Left cardiac atrium (tissue), 4 donors: ENCODE measurements around the gene HYAL1. TPM values are rescaled to one million over a fixed set of nuclear protein-coding genes. Genes with fewer than 3 reads are reported as not detected.

Experiments used
- ATAC-seq, 2 donors: fragments of 200-7000 bp; cut with Tn5 transposase; one replicate each; pipeline ENCODE4 v1.9.1; 2020; ENCODE audit warnings: mild to moderate bottlenecking in 2 of 2, moderate library complexity in 2 of 2
- DNase-seq: peaks from one replicate; pipeline ENCODE4 v3.0.0-alpha.2; 2020
- intact Hi-C, 2 donors: fragments of 100-400 bp; cut with DNase I; formaldehyde crosslinking; loops; one replicate each; pipeline versions ENCODE4 v1.14.1 to v1.15.1; 2022 to 2023
- total RNA-seq, 2 donors: library from RNA; stranded (reverse); fragmentation: NEBNext Ultra II Directional; extraction: Animal tissue kit (Norgen Biotek cat#: 25700); gene quantifications; one replicate each; pipeline ENCODE4 v1.2.1, GENCODE V29; 2021
- donor health status: DM: no; HTN: yes; CAD: no.
- donor health status: DM: no; HTN: yes; CAD: no; lungs with severe emphysema.
- donor health status: DM: yes; HTN: yes; CAD: no.
- donor health status: Dilated cardiomyopathy.

The HYAL1 gene
- total RNA-seq, 2 donors from 2014 or later = 24.6 to 26.6 TPM

DNA sequence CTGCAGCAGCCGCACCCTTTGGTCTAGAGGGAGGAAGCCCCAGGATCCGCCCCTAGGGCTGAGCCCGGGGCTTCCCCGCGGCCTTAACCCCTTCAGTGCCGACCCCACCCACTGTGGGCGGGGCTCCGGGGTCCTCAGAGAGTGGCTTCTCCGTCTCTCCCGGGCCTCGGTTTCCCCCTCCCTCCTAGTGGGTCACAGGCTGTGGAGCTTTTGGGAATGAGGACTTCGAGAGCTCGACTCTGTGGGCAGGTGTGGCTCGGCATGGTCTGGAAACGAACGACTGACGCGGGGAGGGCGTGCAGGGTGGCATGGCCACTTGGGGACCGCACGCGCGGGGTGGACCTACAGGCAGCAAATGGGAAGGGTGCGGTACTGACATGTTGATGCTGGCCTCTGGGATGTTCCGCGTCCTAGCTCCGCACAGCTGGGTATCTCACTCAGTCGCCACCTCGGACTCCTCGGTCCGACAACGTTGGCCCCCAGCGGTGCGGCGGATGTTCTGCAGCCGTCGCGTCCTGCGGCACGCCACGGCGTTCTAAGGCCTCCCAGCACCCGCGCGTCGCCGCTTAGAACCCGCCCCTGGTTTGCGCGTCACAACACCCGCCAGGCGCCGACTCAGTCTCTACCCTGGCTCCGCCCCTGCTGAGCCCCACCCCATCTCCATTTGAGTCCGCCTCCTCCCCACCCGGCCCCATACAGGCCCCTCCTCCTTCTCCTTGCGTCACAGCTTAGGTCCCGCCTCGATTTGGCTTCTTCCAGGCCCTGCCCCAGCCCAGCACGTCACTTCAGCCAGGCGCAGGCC is 4.3 kb downstream of the HYAL1 start, which contains the start of the genes HYAL3 and NAA80:
Gene HYAL3 (minus strand): TSS at position 570 of the 802 bp plus-strand sequence. CDS start 3,803 bp downstream, outside the sequence.
Gene NAA80 (minus strand): TSS at position 570 of the 802 bp plus-strand sequence. CDS start 1,942 bp downstream, outside the sequence.
- ATAC-seq (peak; percentile 91 to 94), DNase-seq (peak; percentile 99)
- intact Hi-C loops = no loop called here

DNA sequence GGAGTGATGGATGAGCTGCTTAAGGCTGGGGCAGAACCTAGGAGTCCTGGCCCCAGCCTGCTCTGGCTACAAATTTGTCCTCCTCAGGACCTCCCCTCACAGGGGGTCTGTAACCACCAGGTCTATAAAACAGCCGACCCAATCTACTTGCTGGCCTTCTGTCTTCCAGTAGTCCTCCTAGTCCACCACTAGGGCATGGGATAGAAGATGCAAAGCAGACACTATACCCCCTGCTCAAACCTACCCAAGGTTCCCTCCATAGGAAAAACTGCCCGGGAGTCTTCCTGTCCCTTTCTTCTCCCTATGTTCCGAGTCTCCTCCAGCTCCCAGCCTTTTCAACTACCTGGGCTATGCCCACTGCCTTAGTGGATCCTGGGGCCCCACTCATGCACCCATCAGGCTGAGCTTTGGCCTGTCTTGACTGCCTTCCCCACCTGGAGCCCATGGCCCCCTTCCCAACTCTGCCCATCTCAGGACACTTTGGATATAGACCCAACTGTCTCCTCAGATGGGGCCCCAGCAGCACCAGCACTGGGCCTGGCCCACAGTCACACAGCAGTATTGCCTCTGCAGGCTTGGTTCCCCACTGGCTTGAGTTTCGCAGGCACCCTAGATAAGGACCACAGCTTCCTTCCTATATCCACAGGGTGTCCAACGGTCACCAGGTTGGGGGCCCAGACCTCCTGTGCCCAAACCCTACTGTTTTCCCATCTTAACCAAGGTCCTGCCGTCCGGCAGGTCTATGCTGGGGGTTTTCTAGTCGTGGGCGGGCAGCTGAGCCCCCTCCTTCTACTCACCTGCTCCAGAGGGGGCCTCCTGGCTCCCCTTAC is 5.3 kb downstream of the HYAL1 start:
- ATAC-seq (no peak), DNase-seq (no peak)
- intact Hi-C loops = no loop called here

DNA sequence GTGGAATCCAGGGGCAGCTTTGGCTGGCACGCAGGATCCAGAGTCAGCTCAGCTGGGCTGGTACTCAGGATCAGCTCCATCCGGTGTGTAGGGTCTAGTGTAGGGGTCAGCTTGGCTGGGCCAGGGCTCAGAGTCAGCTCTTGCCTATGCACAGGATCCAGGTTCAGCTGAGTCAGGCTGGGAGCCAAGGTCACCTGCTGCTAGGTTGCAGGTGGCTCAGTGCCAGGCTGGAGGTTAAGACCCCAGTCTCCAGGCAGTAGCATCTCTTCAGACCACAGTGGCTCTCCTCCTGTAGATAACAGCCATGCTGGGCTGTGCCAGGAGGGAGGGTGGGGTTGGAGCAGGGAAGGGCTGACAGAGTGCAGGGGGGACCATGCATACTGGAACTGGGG is 6.0 kb downstream of the HYAL1 start:
- no peak for DNase-seq
- intact Hi-C loops = no loop called here
- ATAC-seq = no peak

DNA sequence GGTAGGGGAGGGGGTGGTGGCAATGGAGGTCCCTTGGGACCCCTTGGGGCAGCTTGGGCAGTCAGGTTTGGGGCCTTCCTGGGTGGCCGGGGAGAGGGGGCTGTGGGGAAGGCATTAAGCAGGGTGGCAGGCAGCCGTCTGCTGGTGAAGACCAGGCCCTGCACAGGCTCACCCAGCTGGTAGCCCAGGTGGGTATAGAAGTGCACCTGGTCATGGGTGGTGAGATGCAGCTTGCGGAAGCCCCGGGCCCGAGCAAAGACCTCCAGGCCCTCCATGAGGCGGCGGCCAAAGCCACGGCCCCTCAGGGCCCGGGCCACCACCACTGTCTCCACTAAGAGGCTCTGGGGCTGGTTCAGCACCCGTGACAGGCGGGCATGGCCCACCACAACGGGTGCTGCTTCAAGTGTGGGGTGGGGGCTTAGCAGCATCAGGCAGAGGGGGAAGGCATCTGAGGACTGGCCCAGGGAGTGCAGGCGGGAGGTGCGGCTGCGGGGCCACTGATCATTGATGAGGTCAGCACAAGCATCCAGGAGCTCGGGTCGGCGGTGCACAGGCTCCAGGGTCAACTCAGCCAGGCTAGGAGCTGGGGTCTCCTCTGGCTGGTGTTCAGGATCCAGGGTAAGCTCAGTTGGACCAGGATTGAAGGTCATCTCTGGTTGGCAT is 6.5 kb downstream of the HYAL1 start:
- DNase-seq = no peak
- no peak for ATAC-seq
- intact Hi-C loops = no loop called here

DNA sequence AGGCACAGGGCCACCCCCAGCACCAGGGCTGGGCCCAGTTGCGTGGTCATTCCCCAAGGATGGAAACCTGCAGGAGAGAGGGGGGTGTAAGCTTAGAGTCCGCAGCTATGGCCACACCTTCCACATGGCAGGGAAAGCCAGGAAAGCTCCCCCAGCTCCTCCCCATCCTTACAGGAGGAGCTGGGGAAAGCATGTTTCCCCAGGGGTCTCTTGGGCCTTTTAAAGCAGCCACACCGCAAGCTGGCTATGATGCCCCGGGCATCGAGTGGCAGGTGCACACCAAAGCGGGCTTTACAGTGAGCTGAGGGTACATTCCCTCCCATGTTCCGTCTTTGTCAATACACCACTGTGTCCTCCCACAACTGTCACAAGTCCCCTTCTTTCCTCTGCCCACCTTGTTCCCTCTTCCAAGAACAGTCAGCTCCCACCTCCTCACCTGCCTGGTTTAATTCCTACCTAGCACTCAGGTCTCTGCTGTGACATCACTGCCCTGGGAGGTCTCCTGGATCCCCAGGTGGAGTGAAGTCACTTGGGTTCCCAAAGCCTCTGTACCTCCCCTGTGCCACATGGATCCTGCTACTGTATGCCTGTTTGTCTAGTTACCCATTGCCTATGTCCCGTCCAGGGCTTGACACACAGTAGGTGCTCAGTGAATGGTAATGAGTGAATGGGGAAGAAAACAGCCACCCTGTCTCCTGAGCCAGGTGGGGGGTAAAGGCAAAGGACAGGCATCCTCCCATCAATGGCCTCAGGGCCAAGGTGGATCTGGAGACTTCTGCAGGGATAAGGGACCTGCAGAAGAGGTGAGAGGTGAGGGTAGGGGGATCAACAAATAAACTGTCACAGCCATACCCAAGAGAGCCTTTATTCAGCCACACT is 7.6 kb downstream of the HYAL1 start:
- ATAC-seq = no peak
- intact Hi-C loops = no loop called here

DNA sequence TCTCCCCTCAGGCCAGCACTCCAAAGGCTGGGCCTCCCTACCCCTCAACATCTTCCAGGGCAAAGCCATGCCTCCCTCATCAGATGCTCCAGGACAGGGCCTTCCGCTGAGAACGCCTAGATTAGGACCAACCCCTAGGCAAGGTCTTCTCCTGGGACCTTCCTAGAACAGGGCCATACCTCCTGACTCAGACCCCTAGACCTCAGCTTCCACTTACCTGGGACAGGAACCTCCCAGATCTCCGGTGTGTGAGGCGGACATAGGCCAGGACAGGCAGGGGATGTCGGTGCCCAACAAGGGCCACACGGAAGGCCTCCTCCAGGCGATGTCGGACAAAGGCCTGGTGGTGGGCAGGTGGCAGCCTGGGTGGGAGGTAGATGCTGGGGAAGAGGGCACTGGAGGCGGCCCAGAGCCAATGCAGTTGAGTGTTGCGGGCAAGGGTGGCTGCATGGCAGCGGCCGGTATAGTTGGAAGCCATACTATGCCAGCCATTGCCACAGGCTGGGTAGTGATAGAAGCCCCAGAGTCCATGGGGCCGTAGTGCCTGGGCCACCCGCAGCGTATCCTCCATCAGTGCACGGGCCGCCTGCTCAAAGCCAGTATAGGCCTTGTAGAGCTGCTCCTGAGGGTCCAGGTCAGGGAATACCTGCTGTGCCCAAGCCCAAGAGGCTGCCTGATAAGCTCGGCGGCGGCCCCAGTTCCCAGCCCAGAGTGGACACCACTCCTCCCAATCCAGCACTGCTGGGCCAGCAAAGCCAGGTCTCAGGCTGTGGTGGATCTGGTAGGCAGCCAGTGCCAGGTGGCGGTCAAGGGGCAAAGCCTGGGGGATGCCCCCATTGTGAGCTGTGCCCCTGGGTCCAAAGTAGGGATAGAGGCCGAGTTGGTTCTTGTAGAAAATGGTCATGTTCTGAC is 8.6 kb downstream of the HYAL1 start:
- DNase-seq (no peak), ATAC-seq (no peak)
- intact Hi-C loops = no loop called here

More for the DNA sequence above, 7.6 kb downstream of the HYAL1 start:
- DNase-seq = no peak

DNA sequence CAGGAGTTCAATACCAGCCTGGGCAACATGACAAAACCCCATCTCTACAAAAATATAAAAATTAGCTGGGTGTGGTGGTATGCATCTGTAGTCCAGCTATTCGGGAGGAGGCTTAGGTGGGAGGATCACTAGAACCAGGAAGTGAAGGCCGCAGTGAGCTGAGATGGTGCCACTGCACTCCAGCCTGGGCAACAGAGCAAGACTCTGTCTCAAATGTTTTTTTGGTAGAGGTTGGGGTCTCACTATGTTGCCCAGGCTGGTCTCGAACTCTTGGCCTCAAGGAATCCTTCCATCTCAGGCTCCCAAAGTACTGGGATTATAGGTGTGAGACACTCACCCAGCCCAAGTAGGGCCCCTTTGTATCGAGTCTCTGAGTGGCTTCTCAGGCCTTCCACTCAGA is 9.3 kb downstream of the HYAL1 start:
- DNase-seq (no peak), ATAC-seq (no peak)
- intact Hi-C loops = no loop called here

DNA sequence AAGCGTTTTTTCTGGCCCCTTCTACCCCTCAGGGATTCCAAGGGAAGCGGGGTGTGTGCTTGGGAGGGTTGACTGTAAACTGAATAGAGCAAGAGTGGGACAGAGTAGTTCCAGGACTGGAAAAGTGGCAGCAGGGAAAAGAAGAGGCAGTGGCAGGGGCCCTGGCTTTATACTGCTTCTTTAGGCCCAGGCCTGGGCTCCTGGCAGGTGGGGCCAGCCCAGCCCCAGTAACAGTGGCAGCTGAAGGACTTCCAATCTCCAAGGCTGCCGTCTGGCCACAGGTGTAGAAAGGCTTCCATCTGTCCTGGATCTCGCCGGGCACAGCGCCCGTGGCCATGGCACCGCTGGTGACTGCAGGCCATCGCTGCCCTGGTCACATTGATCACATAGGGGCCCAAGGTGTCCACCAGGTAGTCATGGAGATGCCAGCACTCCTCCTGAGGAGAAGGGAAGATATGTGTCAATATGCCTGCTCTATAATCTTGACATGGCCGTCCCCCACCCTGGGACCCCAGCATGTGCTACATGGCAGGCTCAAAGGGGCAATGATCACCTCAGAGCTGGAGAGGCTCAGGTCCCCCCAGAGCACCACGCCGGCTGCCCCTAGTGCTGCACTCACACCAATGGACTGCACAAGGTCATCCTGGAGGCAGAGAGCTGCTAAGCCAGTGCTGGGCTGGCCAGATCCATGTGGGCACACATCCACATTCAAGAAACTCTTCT is 10.1 kb downstream of the HYAL1 start:
- ATAC-seq (no peak), DNase-seq (no peak)
- intact Hi-C loops = no loop called here

DNA sequence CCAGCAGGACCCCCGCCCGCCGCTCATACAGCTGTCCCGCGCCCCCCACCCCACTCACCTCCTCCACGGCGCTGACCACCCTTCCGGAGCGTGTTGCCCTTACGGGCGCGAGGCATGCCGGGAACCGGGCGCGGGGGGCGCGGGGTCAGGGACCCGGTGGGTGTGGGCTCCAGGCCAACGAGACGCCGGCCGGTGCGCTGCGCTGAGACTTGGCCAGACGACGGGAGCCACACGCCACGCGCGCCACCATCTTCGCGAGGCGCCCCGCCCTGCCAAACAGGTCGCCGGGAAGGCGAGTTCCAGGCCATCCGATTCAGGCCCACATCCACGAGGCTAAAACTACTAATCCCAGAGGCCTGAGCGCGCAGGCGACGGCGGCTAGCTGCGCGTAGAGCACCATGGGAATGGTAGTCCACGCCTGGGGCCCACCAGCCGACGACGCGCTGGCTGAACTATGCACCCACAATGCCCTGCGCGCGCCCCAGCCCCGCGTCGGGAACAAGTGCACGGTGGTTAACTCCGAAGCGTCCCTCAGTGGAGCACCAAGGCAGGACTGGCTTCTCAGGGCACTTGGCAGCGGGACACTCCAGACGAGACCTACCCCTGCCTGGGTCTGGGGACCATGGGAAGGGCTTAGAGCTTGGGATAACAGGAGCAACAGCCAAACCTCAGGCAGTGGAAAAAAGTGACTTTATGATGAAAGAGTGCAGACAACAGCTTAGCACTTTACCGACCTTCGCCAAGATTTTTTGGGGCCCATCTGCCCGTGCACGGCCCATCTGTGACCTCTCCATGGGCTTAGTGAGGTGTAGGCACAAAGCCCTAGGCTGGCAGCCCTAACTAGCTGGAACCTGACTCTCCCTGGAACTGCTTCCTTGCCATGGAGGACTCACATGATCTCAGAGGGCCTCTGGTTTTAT is 11.0 kb downstream of the HYAL1 start, which contains the start of gene IFRD2:
Gene IFRD2 (minus strand): TSS at position 271 of the 920 bp plus-strand sequence. CDS start 155 bp downstream, at position 116.
- DNase-seq = peak; percentile 99
- intact Hi-C loops = no loop called here
- peak; percentile 95 to 96 for ATAC-seq

DNA sequence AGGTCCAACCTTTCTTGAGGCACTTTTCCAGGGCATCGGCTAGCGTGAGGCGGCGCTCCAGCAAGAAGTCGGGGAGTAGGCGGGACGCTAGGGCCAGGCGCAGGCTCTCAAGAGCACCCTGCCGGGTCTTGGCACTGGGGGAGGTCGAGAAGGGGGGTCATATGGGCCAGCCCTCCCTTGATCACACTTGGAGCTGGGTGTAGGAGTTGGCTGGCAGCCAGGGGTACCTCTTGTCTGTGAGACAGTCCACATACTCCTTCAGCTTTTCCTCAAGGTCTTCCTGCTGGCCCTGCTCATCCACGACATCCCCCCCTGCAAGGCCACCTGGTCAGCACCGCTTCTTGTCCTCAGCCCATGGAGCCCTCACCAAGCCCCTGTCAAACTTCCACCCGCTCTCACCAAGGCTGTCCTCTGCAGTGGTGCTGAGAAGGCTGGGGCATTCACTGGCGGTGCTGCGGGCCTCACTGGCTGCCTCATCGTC is 13.2 kb downstream of the HYAL1 start:
- intact Hi-C loops = no loop called here
- no peak for DNase-seq
- no peak for ATAC-seq

DNA sequence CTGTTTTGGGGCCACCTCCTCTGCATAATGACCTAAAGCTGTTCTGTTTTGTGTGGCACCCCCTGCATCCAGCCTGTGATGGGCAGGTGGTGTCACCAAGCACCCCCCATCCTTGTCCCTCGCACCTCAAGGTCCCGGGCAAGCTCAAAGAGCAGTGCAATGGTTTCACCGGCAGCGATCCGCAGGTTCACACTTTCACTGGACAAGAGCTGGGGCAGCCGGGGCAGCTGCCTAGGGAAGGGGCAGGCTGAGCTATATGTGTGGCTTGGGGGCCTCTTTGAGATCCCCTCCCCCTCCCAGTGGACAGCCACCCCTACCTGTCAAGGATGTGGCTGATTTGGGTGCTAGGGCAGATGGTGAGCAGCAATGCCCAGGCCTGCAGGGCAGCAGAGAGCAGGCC is 14.2 kb downstream of the HYAL1 start:
- DNase-seq (no peak), ATAC-seq (no peak)
- intact Hi-C loops = no loop called here

DNA sequence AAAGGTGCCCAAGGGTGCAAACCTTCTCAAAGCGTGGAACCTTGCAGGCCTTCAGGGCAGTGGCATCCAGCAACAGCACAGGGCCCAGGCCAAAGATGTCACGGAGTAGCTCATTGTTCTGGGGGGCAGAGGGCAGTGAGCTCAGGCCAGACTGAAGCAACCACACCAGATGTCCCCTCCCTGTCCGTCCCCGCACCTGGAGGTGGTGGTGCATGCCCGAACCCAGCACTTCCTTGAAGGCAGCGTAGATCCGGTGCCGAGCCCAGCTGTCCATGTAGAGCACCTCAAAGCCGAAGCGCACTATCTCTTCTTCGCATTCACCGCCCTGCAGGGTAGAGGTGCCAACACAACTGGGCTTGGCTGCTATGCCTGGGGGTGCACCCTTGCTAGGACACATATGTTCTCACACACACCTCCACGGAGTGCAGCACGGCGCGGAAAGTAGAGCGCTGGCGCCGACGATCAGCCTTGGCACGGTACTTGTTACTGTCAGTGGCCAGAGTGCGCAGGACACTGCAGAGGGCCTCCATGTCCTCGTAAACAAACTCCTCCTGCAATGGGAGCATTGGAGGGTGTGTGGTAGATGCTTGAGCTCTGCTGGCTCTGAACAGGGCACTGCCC is 14.9 kb downstream of the HYAL1 start:
- no peak for DNase-seq
- ATAC-seq = no peak
- intact Hi-C loops = no loop called here

DNA sequence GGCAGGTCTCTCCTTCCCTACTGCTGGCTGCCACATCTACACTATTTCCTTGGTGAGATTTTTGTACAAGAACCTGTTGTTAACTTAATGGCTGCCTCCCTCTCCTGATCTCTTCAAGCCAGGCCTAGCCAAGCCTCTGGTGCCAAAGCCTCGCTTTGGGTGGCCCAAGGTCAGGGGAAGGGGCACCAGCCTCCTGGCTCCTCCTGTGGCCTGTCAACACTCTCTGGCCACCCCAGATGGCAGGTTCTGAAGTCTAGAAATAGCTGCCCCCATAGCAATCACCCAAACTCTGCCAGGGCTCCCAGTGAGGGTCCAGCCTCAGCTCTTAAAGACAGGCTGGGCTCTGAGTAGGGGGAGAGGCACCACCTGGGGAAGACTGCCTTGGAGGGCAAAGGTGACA is 16.1 kb downstream of the HYAL1 start:
- intact Hi-C loops = no loop called here
- no peak for DNase-seq
- peak in 1 of 2 donors; percentile 58 for ATAC-seq

DNA sequence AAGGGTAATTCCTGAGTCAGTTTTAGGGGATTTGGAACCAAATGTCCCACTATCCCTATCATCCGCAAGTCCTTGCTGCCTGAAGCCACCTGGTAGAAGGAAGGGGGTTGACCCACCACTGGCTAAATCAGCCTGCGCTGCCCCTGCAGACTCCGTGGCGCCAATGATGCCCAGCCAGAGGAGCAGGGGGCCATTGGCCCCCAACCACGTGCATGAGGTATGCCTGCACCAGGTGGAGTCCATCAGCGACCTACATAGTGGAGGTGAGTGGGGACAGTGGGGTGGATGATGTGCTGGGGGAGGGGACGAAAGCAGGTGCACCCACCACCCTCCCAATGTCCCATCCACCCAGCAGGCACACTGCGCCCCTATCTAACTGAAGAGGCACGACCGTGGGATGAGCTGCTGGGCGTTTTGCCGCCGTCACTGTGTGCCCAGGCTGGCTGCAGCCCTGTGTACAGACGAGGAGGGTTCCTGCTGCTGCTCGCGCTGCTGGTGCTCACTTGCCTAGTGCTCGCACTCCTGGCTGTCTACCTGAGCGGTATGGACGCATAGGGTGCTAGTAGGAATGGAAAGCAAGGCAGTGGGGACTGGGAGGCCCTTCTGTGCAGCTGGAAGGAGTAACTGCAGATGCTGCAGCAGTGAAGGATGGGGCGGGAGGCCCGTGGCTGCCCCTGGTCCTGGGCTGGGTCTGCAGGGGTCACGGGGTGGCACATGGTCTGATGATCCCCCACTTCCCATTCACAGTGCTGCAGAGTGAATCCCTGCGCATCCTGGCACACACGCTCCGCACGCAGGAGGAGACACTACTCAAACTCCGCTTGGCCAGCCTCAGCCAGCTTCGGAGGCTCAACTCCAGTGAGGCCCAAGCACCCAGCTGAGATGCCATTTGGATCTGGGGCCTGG is 16.8 kb downstream of the HYAL1 start:
- no peak for DNase-seq
- ATAC-seq = peak in 1 of 2 donors; percentile 2
- intact Hi-C loops = no loop called here
